HG02763 (cell line): Measurements from ENCODE around the gene TTLL10.

Experiments
- ATAC-seq: cut with Tn5 transposase; IDR thresholded peaks from one replicate; pipeline ENCODE4 v1.9.1; 2021; ENCODE audit warnings: mild to moderate bottlenecking, moderate library complexity; ENCODE audit not compliant: unreplicated experiment

TTLL10 gene

GRCh38 chr1:1157426-1157913, 16.2 kb upstream of the TTLL10 start:
- peak; percentile 36 for ATAC-seq

- peak; percentile 33 for ATAC-seq
These were observed 15.6 kb upstream of the TTLL10 start for GRCh38 chr1:1157914-1158710.

GRCh38 chr1:1160281-1160930, 13.3 kb upstream of the TTLL10 start:
- ATAC-seq, result no peak

- ATAC-seq, result no peak
These were observed 12.5 kb upstream of the TTLL10 start for GRCh38 chr1:1161078-1161682.

- ATAC-seq, result no peak
These were observed 12.0 kb upstream of the TTLL10 start for GRCh38 chr1:1161683-1162079.

- no peak for ATAC-seq
These were observed 10.8 kb upstream of the TTLL10 start for GRCh38 chr1:1162597-1163537.

GRCh38 chr1:1163538-1164070, 10.1 kb upstream of the TTLL10 start:
- ATAC-seq, result no peak

GRCh38 chr1:1164361-1164700, 9.3 kb upstream of the TTLL10 start:
- ATAC-seq, result no peak

GRCh38 chr1:1164701-1165451, 8.8 kb upstream of the TTLL10 start:
- no peak for ATAC-seq

GRCh38 chr1:1165485-1165884, 8.2 kb upstream of the TTLL10 start:
- ATAC-seq, result no peak

- no peak for ATAC-seq
These were observed 7.7 kb upstream of the TTLL10 start for GRCh38 chr1:1165900-1166421.

- ATAC-seq, result no peak
These were observed 6.9 kb upstream of the TTLL10 start for GRCh38 chr1:1166642-1167397.

- ATAC-seq, result no peak
These were observed 6.3 kb upstream of the TTLL10 start for GRCh38 chr1:1167398-1167821.

- no peak for ATAC-seq
These were observed 5.7 kb upstream of the TTLL10 start for GRCh38 chr1:1167841-1168450.

- no peak for ATAC-seq
These were observed 4.9 kb upstream of the TTLL10 start for GRCh38 chr1:1168451-1169411.

- ATAC-seq, result no peak
These were observed 4.1 kb upstream of the TTLL10 start for GRCh38 chr1:1169429-1170214.
